Measurements from ENCODE around the gene ZNF362.

Gene ZNF362

GRCh38 chr1:33344896-33345560 lies 88.7 kb downstream of the ZNF362 start:
- Histone ChIP-seq H3K9me3 (ENCODE audit: control insufficient read depth, insufficient read depth, low read length) (no peaks in the 10 kb centered on the region), H3K9ac (ENCODE audit: low read depth, low read length) (no peak overlapping the region), H3K4me1 (ENCODE audit: insufficient read depth, low read length) (peaks cover 42% of the 10 kb centered on the region), H3K36me3 (ENCODE audit: insufficient read depth, low read length) (no peaks in the 10 kb centered on the region; the same call in 1 of the 2 replicates)

DNA sequence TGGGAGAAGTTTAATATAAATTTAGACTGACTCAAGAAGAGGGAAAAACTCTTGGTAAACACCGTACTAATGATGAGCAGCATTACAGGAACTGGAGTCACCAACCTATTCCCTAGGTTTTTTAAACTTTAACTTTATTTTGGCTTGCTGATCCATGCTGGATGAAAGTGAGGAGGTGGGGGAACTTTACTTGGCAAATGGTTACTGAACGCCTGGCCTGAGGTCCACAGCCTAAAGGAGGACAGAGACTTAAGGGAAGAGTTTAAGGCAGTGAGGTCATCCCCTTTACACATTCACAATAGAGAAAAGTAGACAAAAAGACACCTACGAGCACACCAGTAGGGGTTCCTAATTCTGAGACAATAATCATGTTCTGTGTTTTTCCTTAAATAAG lies 90.2 kb downstream of the ZNF362 start:
- peaks cover 37% of the 10 kb centered on the region for H3K4me1 ChIP-seq (ENCODE audit: insufficient read depth, low read length)
- H3K9ac ChIP-seq (ENCODE audit: low read depth, low read length), result no peak overlapping the region
- H3K9me3 ChIP-seq (ENCODE audit: control insufficient read depth, insufficient read depth, low read length), result no peaks in the 10 kb centered on the region
- no peaks in the 10 kb centered on the region; the same call in 1 of the 2 replicates for H3K36me3 ChIP-seq (ENCODE audit: insufficient read depth, low read length)

- Histone ChIP-seq H3K9me3 (ENCODE audit: control insufficient read depth, insufficient read depth, low read length) (no peaks in the 10 kb centered on the region), H3K36me3 (ENCODE audit: insufficient read depth, low read length) (no peaks in the 10 kb centered on the region; the same call in 1 of the 2 replicates), H3K4me1 (ENCODE audit: insufficient read depth, low read length) (peaks cover 31% of the 10 kb centered on the region), H3K9ac (ENCODE audit: low read depth, low read length) (no peak overlapping the region)
Measured at GRCh38 chr1:33346927-33347649, 90.8 kb downstream of the ZNF362 start.

GRCh38 chr1:33347650-33347992 lies 91.3 kb downstream of the ZNF362 start:
- Histone ChIP-seq H3K9ac (ENCODE audit: low read depth, low read length) (no peak overlapping the region), H3K9me3 (ENCODE audit: control insufficient read depth, insufficient read depth, low read length) (no peaks in the 10 kb centered on the region), H3K4me1 (ENCODE audit: insufficient read depth, low read length) (peaks cover 28% of the 10 kb centered on the region), H3K36me3 (ENCODE audit: insufficient read depth, low read length) (no peaks in the 10 kb centered on the region; the same call in 1 of the 2 replicates)

- peak overlapping the region; percentile 78; the same call in 1 of the 2 replicates for H3K9ac ChIP-seq (ENCODE audit: low read depth, low read length)
- no peaks in the 10 kb centered on the region for H3K9me3 ChIP-seq (ENCODE audit: control insufficient read depth, insufficient read depth, low read length)
- peaks cover 25% of the 10 kb centered on the region for H3K4me1 ChIP-seq (ENCODE audit: insufficient read depth, low read length)
- H3K36me3 ChIP-seq (ENCODE audit: insufficient read depth, low read length), result no peaks in the 10 kb centered on the region; the same call in 1 of the 2 replicates
Measured at GRCh38 chr1:33348194-33348593, 91.9 kb downstream of the ZNF362 start.

DNA sequence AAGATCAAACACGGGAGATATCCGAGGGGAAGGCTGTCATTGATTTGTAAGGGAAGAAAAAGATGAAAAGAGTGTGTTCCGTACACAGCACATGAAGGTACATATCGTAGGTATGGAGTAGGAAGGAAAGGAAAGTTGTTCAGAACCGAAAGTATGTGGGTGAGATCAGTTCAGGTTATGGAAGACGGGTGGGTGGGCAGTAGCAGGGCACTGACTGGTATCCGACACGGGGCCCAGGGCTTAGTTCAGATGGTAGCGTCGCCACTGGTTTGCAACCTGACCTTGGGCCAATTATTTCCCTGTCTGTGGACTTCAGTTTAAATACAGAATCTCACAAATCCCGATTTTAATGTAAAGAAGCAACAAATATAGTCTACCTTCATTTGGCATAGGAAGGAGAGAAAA lies 92.4 kb downstream of the ZNF362 start:
- peak overlapping the region; percentile 78 for H3K9ac ChIP-seq (ENCODE audit: low read depth, low read length)
- H3K4me1 ChIP-seq (ENCODE audit: insufficient read depth, low read length), result peaks cover 25% of the 10 kb centered on the region
- no peaks in the 10 kb centered on the region; the same call in 1 of the 2 replicates for H3K36me3 ChIP-seq (ENCODE audit: insufficient read depth, low read length)
- H3K9me3 ChIP-seq (ENCODE audit: control insufficient read depth, insufficient read depth, low read length), result no peaks in the 10 kb centered on the region

- Histone ChIP-seq H3K9me3 (ENCODE audit: control insufficient read depth, insufficient read depth, low read length) (no peaks in the 10 kb centered on the region), H3K36me3 (ENCODE audit: insufficient read depth, low read length) (no peaks in the 10 kb centered on the region; the same call in 1 of the 2 replicates), H3K4me1 (ENCODE audit: insufficient read depth, low read length) (peaks cover 25% of the 10 kb centered on the region), H3K9ac (ENCODE audit: low read depth, low read length) (peak overlapping the region; percentile 78)
Measured at GRCh38 chr1:33349081-33349759, 92.9 kb downstream of the ZNF362 start.

GRCh38 chr1:33349778-33350610 lies 93.7 kb downstream of the ZNF362 start:
- Histone ChIP-seq H3K9me3 (ENCODE audit: control insufficient read depth, insufficient read depth, low read length) (no peaks in the 10 kb centered on the region), H3K36me3 (ENCODE audit: insufficient read depth, low read length) (no peaks in the 10 kb centered on the region; the same call in 1 of the 2 replicates), H3K4me1 (ENCODE audit: insufficient read depth, low read length) (peaks cover 25% of the 10 kb centered on the region), H3K9ac (ENCODE audit: low read depth, low read length) (peak overlapping the region; percentile 78)

All from ES-I3 (cell line).